Tibial artery (tissue), 4 donors: ENCODE results near the gene SMARCC2.

Source experiments
- DNase-seq, 2 donors: peaks; one replicate each; pipeline ENCODE4 v3.0.0-alpha.2; 2019
- H3K27ac ChIP-seq, 2 donors: fragments of 200-600 bp; sonication (generic) in 1 of 2; 1 replicate in 1 of 2; 2 replicates in 1 of 2; pipeline ENCODE4 v1.5.1; 2018 to 2019; ENCODE audit warnings: mild to moderate bottlenecking in 1 of 2
- H3K27me3 ChIP-seq, 2 donors: fragments of 200-600 bp; sonication (generic) in 1 of 2; one replicate each; pipeline versions ENCODE4 v1.5.1 to v1.6.0; 2016 to 2019
- H3K36me3 ChIP-seq, 3 donors: fragments of 200-600 bp; sonication (generic) in 2 of 3; one replicate each; pipeline ENCODE4 v1.5.1; 2016 to 2019; ENCODE audit warnings: mild to moderate bottlenecking in 2 of 3
- H3K4me1 ChIP-seq, 4 donors: fragments of 200-600 bp; sonication (generic) in 2 of 4; 1 replicate in 3 of 4; 2 replicates in 1 of 4; pipeline ENCODE4 v1.5.1; 2016 to 2019
- H3K4me3 ChIP-seq, 2 donors: fragments of 200-600 bp; sonication (generic) in 1 of 2; 1 replicate in 1 of 2; 2 replicates in 1 of 2; pipeline ENCODE4 v1.5.1; 2018 to 2019; ENCODE audit warnings: mild to moderate bottlenecking in 2 of 2
- H3K9me3 ChIP-seq, 3 donors: fragments of 200-600 bp; sonication (generic) in 1 of 3; one replicate each; pipeline ENCODE4 v1.5.1; 2016 to 2019
- CTCF ChIP-seq, 2 experiments: fragments of 200-600 bp in 1 of 2; fragments of 450-650 bp in 1 of 2; IDR thresholded peaks; one replicate each; pipeline ENCODE4 v1.5.1; 2017 to 2019; ENCODE audit warnings: antibody characterized with exemption in 2 of 2, mild to moderate bottlenecking in 1 of 2, moderate library complexity in 1 of 2
- intact Hi-C: fragments of 100-400 bp; cut with DNase I; formaldehyde crosslinking; loops from one replicate; pipeline ENCODE4 v1.15.0; 2023; ENCODE audit warnings: low total_unique reads

The SMARCC2 gene

GRCh38 chr12:56220611-56221231, 31.4 kb upstream of the SMARCC2 start:
- H3K9me3 ChIP-seq: no peaks in the 10 kb centered on the region
- no peak for TF ChIP-seq CTCF (IDR thresholded peaks at IDR 0.05)
- H3K36me3 ChIP-seq: peaks cover 11 to 22% (median 18%) of the 10 kb centered on the region in 3 donors
- no peak for DNase-seq
- H3K27ac ChIP-seq: peak overlapping the region; percentile 92
- H3K4me1 ChIP-seq: peaks cover 0 to 70% (median 46%) of the 10 kb centered on the region in 4 donors
- H3K27me3 ChIP-seq: no peaks in the 10 kb centered on the region
- intact Hi-C loops: no loop called here
- H3K4me3 ChIP-seq: peak overlapping the region; percentile 73 to 84

- Histone ChIP-seq H3K4me3 (peak overlapping the region in 1 of 2 donors; percentile 84), H3K36me3 (peaks cover 17 to 27% (median 27%) of the 10 kb centered on the region in 3 donors), H3K4me1 (peaks cover 0 to 65% (median 39%) of the 10 kb centered on the region in 4 donors), H3K9me3 (no peaks in the 10 kb centered on the region), H3K27me3 (no peaks in the 10 kb centered on the region), H3K27ac (peak overlapping the region; percentile 92)
- no peak for DNase-seq
- TF ChIP-seq CTCF (IDR thresholded peaks at IDR 0.05): no peak
- intact Hi-C loops: no loop called here
Observed at GRCh38 chr12:56219840-56220239, 30.6 kb upstream of the SMARCC2 start.

GRCh38 chr12:56216461-56216860, 27.2 kb upstream of the SMARCC2 start:
- no peak for TF ChIP-seq CTCF (IDR thresholded peaks at IDR 0.05)
- H3K4me1 ChIP-seq: peaks cover 0 to 45% (median 26%) of the 10 kb centered on the region in 4 donors
- H3K27ac ChIP-seq: no peak overlapping the region
- no peaks in the 10 kb centered on the region for H3K27me3 ChIP-seq
- no peak for DNase-seq
- intact Hi-C loops: no loop called here
- peaks cover 50 to 61% (median 60%) of the 10 kb centered on the region in 3 donors for H3K36me3 ChIP-seq
- no peak overlapping the region for H3K4me3 ChIP-seq
- H3K9me3 ChIP-seq: no peaks in the 10 kb centered on the region

- no peak for DNase-seq
- H3K27me3 ChIP-seq: no peaks in the 10 kb centered on the region
- H3K27ac ChIP-seq: no peak overlapping the region
- peaks cover 74 to 87% (median 86%) of the 10 kb centered on the region in 3 donors for H3K36me3 ChIP-seq
- intact Hi-C loops: no loop called here
- no peak overlapping the region for H3K4me3 ChIP-seq
- no peaks in the 10 kb centered on the region for H3K9me3 ChIP-seq
- peaks cover 0 to 25% (median 10%) of the 10 kb centered on the region in 4 donors for H3K4me1 ChIP-seq
- no peak for TF ChIP-seq CTCF (IDR thresholded peaks at IDR 0.05)
Observed at GRCh38 chr12:56213878-56214277, 24.6 kb upstream of the SMARCC2 start.

- intact Hi-C loops: no loop called here
- peaks cover 0 to 10% (median 4%) of the 10 kb centered on the region in 4 donors for H3K4me1 ChIP-seq
- no peak overlapping the region for H3K4me3 ChIP-seq
- TF ChIP-seq CTCF (IDR thresholded peaks at IDR 0.05): no peak
- no peaks in the 10 kb centered on the region for H3K9me3 ChIP-seq
- H3K27me3 ChIP-seq: no peaks in the 10 kb centered on the region
- H3K27ac ChIP-seq: no peak overlapping the region
- H3K36me3 ChIP-seq: peaks cover 90 to 100% (median 95%) of the 10 kb centered on the region in 3 donors
- no peak for DNase-seq
Observed at GRCh38 chr12:56212361-56212760, 23.1 kb upstream of the SMARCC2 start.
